Measurements from ENCODE around the gene KEL. TPM values are rescaled to one million over a fixed set of nuclear protein-coding genes. Genes with fewer than 3 reads are reported as not detected.

KEL gene
- total and polyA plus RNA-seq, 2 donors (not counting 3 experiments of a cell fraction or from before 2014, with no cell fraction given), result 0.30 to 1.2 TPM

- no peaks in the 10 kb centered on the region for H3K9me1 ChIP-seq (replicated peaks; ENCODE audit: control insufficient read depth, extremely low read depth, insufficient read depth, low read length)
- no TSS peak for BruUV-seq (replicated peaks)
- H3K79me2 ChIP-seq (ENCODE audit: control insufficient read depth, insufficient read depth, low read length), result no peaks in the 10 kb centered on the region
- H3K9me3 ChIP-seq (replicated peaks; ENCODE audit: control insufficient read depth, insufficient read depth, low read length), result no peaks in the 10 kb centered on the region
- DNase-seq (ENCODE audit: low read depth, low spot score) (no peak), FAIRE-seq (no peak)
- ChIA-PET POLR2A (no interaction called here), CTCF (interaction anchor here (1.4 kb wide), 1 partner anchor 32 kb away, joined by 4 read pairs; no protein-coding TSS in a partner anchor)
- TF ChIP-seq MYC (IDR thresholded peaks at IDR 0.05; ENCODE audit: low read depth, low read length) (no peak), FOS (IDR thresholded peaks at IDR 0.05; ENCODE audit: borderline replicate concordance, insufficient read depth, low read length) (no peak), MAX (IDR thresholded peaks at IDR 0.05; ENCODE audit: insufficient read depth, insufficient read length) (no peak), EZH2 (IDR thresholded peaks at IDR 0.05; ENCODE audit: borderline replicate concordance, low read depth, low read length, severe bottlenecking) (no peak), CTCF (IDR thresholded peaks at IDR 0.05; ENCODE audit: extremely low read depth in 1 of 2, insufficient read depth in 1 of 2, low read depth in 1 of 2, low read length in 2 of 2) (no peak), POLR2AphosphoS5 (IDR thresholded peaks at IDR 0.05; ENCODE audit: insufficient read depth, low read depth, low read length) (no peak), POLR2A (IDR thresholded peaks at IDR 0.05; ENCODE audit: low read depth, low read length) (no peak), GATA2 (IDR thresholded peaks at IDR 0.05; ENCODE audit: insufficient read depth, insufficient read length, low read depth, low read length) (no peak), JUN (IDR thresholded peaks at IDR 0.05; ENCODE audit: borderline replicate concordance, insufficient read depth, insufficient read length, low read depth) (no peak)
- H2AFZ ChIP-seq (ENCODE audit: low read depth, low read length), result no peak overlapping the region
- no peak overlapping the region for H3K4me2 ChIP-seq (ENCODE audit: insufficient read depth, low read length)
- H3K36me3 ChIP-seq (ENCODE audit: control insufficient read depth in 2 of 2, extremely low read depth in 1 of 2, insufficient read depth in 2 of 2, low read length in 2 of 2), result no peaks in the 10 kb centered on the region
- no peak overlapping the region for H3K9ac ChIP-seq (replicated peaks; ENCODE audit: extremely low read depth, insufficient read depth, low read length)
- no peak overlapping the region for H3K27ac ChIP-seq (ENCODE audit: insufficient read depth, low read depth, low read length)
- no peak overlapping the region for H3K4me3 ChIP-seq (replicated peaks in 1 of 3; ENCODE audit: insufficient read depth in 1 of 3, low read depth in 1 of 3, low read length in 3 of 3)
- dilution Hi-C loops (cut with MboI; ENCODE audit: extremely low pct_ligation_motif_present, low sequenced_read_pairs) (no loop called here), intact Hi-C loops (cut with micrococcal nuclease) (no loop called here)
- H3K27me3 ChIP-seq (ENCODE audit: control insufficient read depth in 2 of 2, insufficient read depth in 2 of 2, low read length in 2 of 2), result no peaks in the 10 kb centered on the region
- no peaks in the 10 kb centered on the region for H4K20me1 ChIP-seq (replicated peaks; ENCODE audit: control insufficient read depth, extremely low read depth, insufficient read depth, low read length)
- H3K4me1 ChIP-seq (ENCODE audit: control insufficient read depth, extremely low read depth, insufficient read depth, low read length), result no peaks in the 10 kb centered on the region
Measured at GRCh38 chr7:142913051-142913450, 49.1 kb downstream of the KEL start.
